CD4-positive, alpha-beta T cell (primary cell): ENCODE results near the gene KLHDC7A. TPM values are rescaled to one million over a fixed set of nuclear protein-coding genes. Genes with fewer than 3 reads are reported as not detected.

Source experiments
- ATAC-seq: fragments of 200-7000 bp; cut with Tn5 transposase; one replicate; pipeline ENCODE4 v1.10.0; 2022; ENCODE audit warnings: mild to moderate bottlenecking; ENCODE audit not compliant: poor library complexity
- CTCF ChIA-PET: fragments of 350-600 bp; sonication (Branson Sonifier 250); formaldehyde crosslinking; loops from one replicate; lab custom pipeline; 2021; ENCODE audit warnings: antibody characterized with exemption, inconsistent platforms; lab: Charles Lee
- POLR2A ChIA-PET: fragments of 350-600 bp; sonication (Branson Sonifier 250); formaldehyde crosslinking; loops from one replicate; lab custom pipeline; 2021; ENCODE audit warnings: antibody characterized with exemption, inconsistent platforms; lab: Charles Lee
- DNase-seq, 14 experiments: peaks; one replicate each; pipeline ENCODE4 v3.0.0-alpha.2; 2013 to 2020; ENCODE audit warnings: mixed read lengths in 2 of 14
- H3K27ac ChIP-seq, 2 donors: one replicate each; pipeline versions ENCODE4 v1.5.1 to v1.7.0; 2013; ENCODE audit warnings: low read length in 2 of 2, low read depth in 1 of 2, mild to moderate bottlenecking in 1 of 2
- H3K27me3 ChIP-seq, 2 experiments: 1 replicate in 1 of 2; 2 replicates in 1 of 2; pipeline versions ENCODE4 v1.6.1 to v1.7.0; 2013; ENCODE audit warnings: low read length in 2 of 2, control low read depth in 1 of 2, mild to moderate bottlenecking in 1 of 2, moderate library complexity in 1 of 2; ENCODE audit not compliant: insufficient read depth in 2 of 2, control insufficient read depth in 1 of 2
- H3K36me3 ChIP-seq: one replicate; pipeline ENCODE4 v1.6.1; 2013; ENCODE audit warnings: low read length, control low read depth; ENCODE audit not compliant: insufficient read depth
- H3K4me1 ChIP-seq: one replicate; pipeline ENCODE4 v1.6.1; 2013; ENCODE audit warnings: low read length, control low read depth; ENCODE audit not compliant: insufficient read depth
- H3K4me3 ChIP-seq: one replicate; pipeline ENCODE4 v1.5.1; 2013; ENCODE audit warnings: mild to moderate bottlenecking, low read length, moderate library complexity
- H3K9me3 ChIP-seq, 2 experiments: 1 replicate in 1 of 2; 2 replicates in 1 of 2; pipeline versions ENCODE4 v1.6.1 to v1.7.0; 2013; ENCODE audit warnings: low read length in 2 of 2, mild to moderate bottlenecking in 2 of 2, control low read depth in 1 of 2, moderate library complexity in 1 of 2; ENCODE audit not compliant: control insufficient read depth in 1 of 2, insufficient read depth in 1 of 2
- H3K27ac Mint-ChIP-seq: one replicate; pipeline ENCODE4 v1.8.0; 2020; ENCODE audit warnings: mixed read lengths
- H3K27me3 Mint-ChIP-seq: one replicate; pipeline ENCODE4 v1.8.0; 2021; ENCODE audit warnings: mixed read lengths
- H3K36me3 Mint-ChIP-seq: one replicate; pipeline ENCODE4 v1.8.0; 2021; ENCODE audit warnings: low read depth, mixed read lengths
- H3K4me1 Mint-ChIP-seq: one replicate; pipeline ENCODE4 v1.8.0; 2021; ENCODE audit warnings: low read depth, mixed read lengths
- H3K4me3 Mint-ChIP-seq: one replicate; pipeline ENCODE4 v1.8.0; 2020; ENCODE audit warnings: mild to moderate bottlenecking, mixed read lengths
- H3K9me3 Mint-ChIP-seq: one replicate; pipeline ENCODE4 v1.8.0; 2020; ENCODE audit warnings: mixed read lengths
- intact Hi-C, 2 experiments: fragments of 100-400 bp; cut with DNase I in 1 of 2; cut with micrococcal nuclease in 1 of 2; formaldehyde crosslinking; loops; one replicate each; pipeline versions ENCODE4 v1.15.1 to v1.9.0; 2023 to 2025; cut with DNase I, micrococcal nuclease
- total RNA-seq, 174 experiments: library from RNA in 2 of 174; stranded (reverse) in 2 of 174; gene quantifications; one replicate each; pipeline ENCODE4 v1.2.3 and lab custom pipeline; 2021 to 2026
- TF ChIP-seq, protein P1 (sequence below): fragments of 200-600 bp; IDR thresholded peaks from one replicate; pipeline ENCODE4 v1.8.0; 2022; ENCODE audit warnings: antibody characterized with exemption, mild to moderate bottlenecking

KLHDC7A gene
- total RNA-seq, 2 experiments from 2014 or later: not detected

DNA sequence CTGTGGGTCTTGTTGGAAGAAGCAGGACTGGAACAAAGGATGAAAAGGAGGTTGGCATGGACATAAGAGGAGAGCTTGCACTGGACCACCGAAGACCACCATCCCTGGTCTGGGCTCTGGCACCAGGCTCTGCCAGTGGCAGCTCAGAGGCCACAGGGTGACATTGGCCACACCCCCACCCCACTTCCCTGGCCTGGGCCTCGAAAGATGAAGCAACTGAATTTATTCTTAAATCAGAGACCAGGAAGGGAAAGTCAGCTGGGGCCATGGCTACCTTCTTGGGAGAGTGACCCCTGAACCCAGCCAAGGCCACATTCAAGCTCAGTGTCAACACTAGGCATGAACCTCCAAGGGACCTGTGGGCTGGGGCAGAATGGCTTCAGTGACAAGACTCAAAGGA, 4.0 kb downstream of the KLHDC7A start:
- Histone ChIP-seq H3K4me1 (no peaks in the 10 kb centered on the region), H3K9me3 (peaks cover 0 to 13% of the 10 kb centered on the region in 2 experiments), H3K4me3 (no peak overlapping the region), H3K27ac (no peak overlapping the region), H3K27me3 (peaks cover 7 to 14% of the 10 kb centered on the region in 2 experiments), H3K36me3 (no peaks in the 10 kb centered on the region)
- POLR2A ChIA-PET: no interaction called here
- DNase-seq (no peak), ATAC-seq (no peak)
- Mint-ChIP-seq H3K4me1 (no peaks in the 10 kb centered on the region), H3K36me3 (no peaks in the 10 kb centered on the region), H3K27me3 (peaks cover 36% of the 10 kb centered on the region), H3K9me3 (peaks cover 2% of the 10 kb centered on the region), H3K4me3 (no peak overlapping the region), H3K27ac (no peak overlapping the region)
- TF ChIP-seq, protein P1, sequence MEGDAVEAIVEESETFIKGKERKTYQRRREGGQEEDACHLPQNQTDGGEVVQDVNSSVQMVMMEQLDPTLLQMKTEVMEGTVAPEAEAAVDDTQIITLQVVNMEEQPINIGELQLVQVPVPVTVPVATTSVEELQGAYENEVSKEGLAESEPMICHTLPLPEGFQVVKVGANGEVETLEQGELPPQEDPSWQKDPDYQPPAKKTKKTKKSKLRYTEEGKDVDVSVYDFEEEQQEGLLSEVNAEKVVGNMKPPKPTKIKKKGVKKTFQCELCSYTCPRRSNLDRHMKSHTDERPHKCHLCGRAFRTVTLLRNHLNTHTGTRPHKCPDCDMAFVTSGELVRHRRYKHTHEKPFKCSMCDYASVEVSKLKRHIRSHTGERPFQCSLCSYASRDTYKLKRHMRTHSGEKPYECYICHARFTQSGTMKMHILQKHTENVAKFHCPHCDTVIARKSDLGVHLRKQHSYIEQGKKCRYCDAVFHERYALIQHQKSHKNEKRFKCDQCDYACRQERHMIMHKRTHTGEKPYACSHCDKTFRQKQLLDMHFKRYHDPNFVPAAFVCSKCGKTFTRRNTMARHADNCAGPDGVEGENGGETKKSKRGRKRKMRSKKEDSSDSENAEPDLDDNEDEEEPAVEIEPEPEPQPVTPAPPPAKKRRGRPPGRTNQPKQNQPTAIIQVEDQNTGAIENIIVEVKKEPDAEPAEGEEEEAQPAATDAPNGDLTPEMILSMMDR: no peak
- CTCF ChIA-PET: no interaction called here
- intact Hi-C loops: no loop called here

DNA sequence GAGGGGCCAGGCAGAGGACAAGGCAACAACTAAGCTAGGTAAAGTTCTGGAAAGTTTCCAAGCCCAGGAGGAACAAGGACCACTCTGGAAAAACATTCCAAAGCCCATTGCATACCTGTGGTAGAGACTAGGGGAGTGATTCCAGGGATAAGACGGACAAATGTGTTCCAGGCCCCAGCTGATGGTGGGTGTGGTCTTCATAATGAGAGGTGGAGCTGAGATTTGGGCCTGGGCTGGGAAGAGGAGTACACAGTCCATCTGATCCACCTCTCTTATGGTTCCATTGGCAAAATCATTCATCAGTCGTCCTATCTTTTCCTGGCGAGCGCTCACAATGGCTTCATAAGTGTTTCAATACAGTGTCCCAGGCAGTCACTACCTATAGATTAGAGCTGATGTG, 4.5 kb downstream of the KLHDC7A start:
- Mint-ChIP-seq H3K4me3 (no peak overlapping the region), H3K4me1 (no peaks in the 10 kb centered on the region), H3K27ac (no peak overlapping the region), H3K9me3 (peaks cover 2% of the 10 kb centered on the region), H3K27me3 (peaks cover 32% of the 10 kb centered on the region), H3K36me3 (no peaks in the 10 kb centered on the region)
- no peak for DNase-seq
- no peak overlapping the region for H3K4me3 ChIP-seq
- no peak overlapping the region for H3K27ac ChIP-seq
- H3K4me1 ChIP-seq: no peaks in the 10 kb centered on the region
- no peak for ATAC-seq
- intact Hi-C loops: no loop called here
- TF ChIP-seq, protein P1: no peak
- CTCF ChIA-PET: no interaction called here
- no peaks in the 10 kb centered on the region for H3K36me3 ChIP-seq
- peaks cover 0 to 18% of the 10 kb centered on the region in 2 experiments for H3K9me3 ChIP-seq
- POLR2A ChIA-PET: no interaction called here
- peaks cover 4 to 14% of the 10 kb centered on the region in 2 experiments for H3K27me3 ChIP-seq

GRCh38 chr1:18486195-18486594, 5.5 kb downstream of the KLHDC7A start:
- H3K36me3 Mint-ChIP-seq: no peaks in the 10 kb centered on the region
- Histone ChIP-seq H3K36me3 (no peaks in the 10 kb centered on the region), H3K9me3 (peaks cover 0 to 13% of the 10 kb centered on the region in 2 experiments), H3K27ac (no peak overlapping the region), H3K27me3 (peaks cover 0 to 7% of the 10 kb centered on the region in 2 experiments), H3K4me3 (no peak overlapping the region), H3K4me1 (no peaks in the 10 kb centered on the region)
- peaks cover 38% of the 10 kb centered on the region for H3K27me3 Mint-ChIP-seq
- intact Hi-C loops: no loop called here
- DNase-seq: no peak
- peaks cover 2% of the 10 kb centered on the region for H3K9me3 Mint-ChIP-seq
- no peak overlapping the region for H3K4me3 Mint-ChIP-seq
- H3K4me1 Mint-ChIP-seq: no peaks in the 10 kb centered on the region
- CTCF ChIA-PET: no interaction called here
- POLR2A ChIA-PET: no interaction called here
- no peak for ATAC-seq
- TF ChIP-seq, protein P1: no peak
- H3K27ac Mint-ChIP-seq: no peak overlapping the region
